NCI-H2227 treated with DMSO at 0.1 percent for 48 hours (cell line): ENCODE results near the gene DNLZ.

ENCODE experiments used
- DNase-seq: peaks from one replicate; lab custom pipeline; 2025; lab: John Stamatoyannopoulos, UW

The DNLZ gene

GRCh38 chr9:136395345-136396218, 32.0 kb upstream of the DNLZ start:
- DNase-seq = no peak

GRCh38 chr9:136395020-136395340, 31.4 kb upstream of the DNLZ start:
- DNase-seq = no peak

GRCh38 chr9:136394312-136395019, 30.9 kb upstream of the DNLZ start:
- DNase-seq = no peak

GRCh38 chr9:136393531-136393930, 30.0 kb upstream of the DNLZ start:
- DNase-seq = no peak

- no peak for DNase-seq
Observed at GRCh38 chr9:136392538-136393449, 29.2 kb upstream of the DNLZ start.

GRCh38 chr9:136391737-136392537, 28.4 kb upstream of the DNLZ start:
- DNase-seq = no peak

- no peak for DNase-seq
Observed at GRCh38 chr9:136389396-136389795, 25.9 kb upstream of the DNLZ start.

- DNase-seq = no peak
Observed at GRCh38 chr9:136387217-136387616, 23.7 kb upstream of the DNLZ start.

GRCh38 chr9:136386018-136386417, 22.5 kb upstream of the DNLZ start:
- no peak for DNase-seq

GRCh38 chr9:136385015-136385414, 21.5 kb upstream of the DNLZ start:
- DNase-seq = no peak

GRCh38 chr9:136383436-136383835, 19.9 kb upstream of the DNLZ start:
- DNase-seq = no peak

- no peak for DNase-seq
Observed at GRCh38 chr9:136381966-136382513, 18.5 kb upstream of the DNLZ start.

GRCh38 chr9:136381311-136381710, 17.8 kb upstream of the DNLZ start:
- DNase-seq = no peak

- DNase-seq = no peak
Observed at GRCh38 chr9:136380381-136380780, 16.8 kb upstream of the DNLZ start.

GRCh38 chr9:136379891-136380290, 16.3 kb upstream of the DNLZ start:
- no peak for DNase-seq

GRCh38 chr9:136379401-136379800, 15.9 kb upstream of the DNLZ start:
- no peak for DNase-seq

- DNase-seq = no peak
Observed at GRCh38 chr9:136379003-136379287, 15.4 kb upstream of the DNLZ start.

- DNase-seq = no peak
Observed at GRCh38 chr9:136378170-136379002, 14.8 kb upstream of the DNLZ start.

- DNase-seq = no peak
Observed at GRCh38 chr9:136377341-136378169, 14.0 kb upstream of the DNLZ start.

- DNase-seq = no peak
Observed at GRCh38 chr9:136376457-136376856, 12.9 kb upstream of the DNLZ start.
